Psoas muscle (tissue), 8 donors: Measurements from ENCODE around the gene CCSER2. TPM values are rescaled to one million over a fixed set of nuclear protein-coding genes. Genes with fewer than 3 reads are reported as not detected.

Source experiments
- ATAC-seq, 4 donors: fragments of 200-7000 bp; cut with Tn5 transposase; one replicate each; pipeline ENCODE4 v1.9.1; 2020; ENCODE audit warnings: moderate library complexity in 3 of 4, mild to moderate bottlenecking in 2 of 4
- DNase-seq, 2 donors: peaks; one replicate each; pipeline ENCODE4 v3.0.0-alpha.2; 2020
- H3K27ac ChIP-seq: fragments of 200-600 bp; one replicate; pipeline ENCODE4 v1.8.0; 2022
- H3K27me3 ChIP-seq, 3 donors: fragments of 200-600 bp in 1 of 3; one replicate each; pipeline versions ENCODE4 v1.6.1 to v1.8.0; 2013 to 2022; ENCODE audit warnings: low read length in 2 of 3, mild to moderate bottlenecking in 2 of 3, moderate library complexity in 1 of 3; ENCODE audit not compliant: insufficient read depth in 3 of 3
- H3K36me3 ChIP-seq, 2 donors: fragments of 200-600 bp in 1 of 2; one replicate each; pipeline versions ENCODE4 v1.6.1 to v1.8.0; 2013 to 2022; ENCODE audit warnings: low read depth in 1 of 2, mild to moderate bottlenecking in 1 of 2, moderate library complexity in 1 of 2; ENCODE audit not compliant: insufficient read depth in 1 of 2
- H3K4me1 ChIP-seq: fragments of 200-600 bp; one replicate; pipeline ENCODE4 v1.8.0; 2022
- H3K4me3 ChIP-seq: fragments of 200-600 bp; one replicate; pipeline ENCODE4 v1.8.0; 2022; ENCODE audit warnings: mild to moderate bottlenecking
- H3K9me3 ChIP-seq: fragments of 200-600 bp; one replicate; pipeline ENCODE4 v1.8.0; 2022
- CTCF ChIP-seq: fragments of 200-600 bp; IDR thresholded peaks from one replicate; pipeline ENCODE4 v1.8.0; 2022; ENCODE audit warnings: antibody characterized with exemption
- WGBS, 3 donors: extraction: QIAGEN DNeasy Blood & Tissue Kit; methylation state at CpG; one replicate each; pipeline versions ENCODE4 v1.1.6 to v1.1.7; 2013; 5-methylcytosine and 5-hydroxymethylcytosine counted together
- intact Hi-C, 2 donors: fragments of 100-400 bp; cut with DNase I; formaldehyde crosslinking; loops; one replicate each; pipeline versions ENCODE4 v1.11.0 to v1.14.2; 2022
- polyA plus RNA-seq, 3 donors: library from polyadenylated mRNA; stranded (reverse); fragments of 200-250 nt; gene quantifications; one replicate each; pipeline ENCODE4 v1.2.3, GENCODE V29; 2013
- total RNA-seq, 4 donors: library from RNA; stranded (reverse); fragmentation: NEBNext Ultra II Directional in 2 of 4; extraction: Animal tissue kit (Norgen Biotek cat#: 25700) in 2 of 4; gene quantifications; one replicate each; pipeline versions ENCODE4 v1.2.1 to v1.2.4, GENCODE V29; 2021 to 2023
- donor health status: healthy with polysubstance abuse.
- donor health status: DM: no; HTN: no; CAD: no; lungs with moderate emphysema.
- donor health status: Bipolar disorder and iron deficiency.
- donor health status: healthy.
- donor health status: DM: yes; HTN: yes; CAD: no.
- donor health status: DM: no; HTN: no; CAD: no.
- donor health status: DM: no; HTN: no; CAD: no.
- donor health status: DM: yes; HTN: yes; CAD: no.

CCSER2 gene
- total and polyA plus RNA-seq, 7 donors = 12.5 to 122 (median 65.7) TPM

- H3K4me1 ChIP-seq = peaks cover 17% of the 10 kb centered on the region
- DNase-seq (no peak), ATAC-seq (no peak)
- intact Hi-C loops = no loop called here
- no peaks in the 10 kb centered on the region for H3K27me3 ChIP-seq
- peaks cover 0 to 55% of the 10 kb centered on the region in 2 donors for H3K36me3 ChIP-seq
- no peak overlapping the region for H3K4me3 ChIP-seq
- WGBS, 3 donors = 86 to 92% (median 92%) methylated on average over 3 of the region's 3 CpGs
- TF ChIP-seq CTCF = no peak
- no peak overlapping the region for H3K27ac ChIP-seq
- H3K9me3 ChIP-seq = no peaks in the 10 kb centered on the region
Measured at GRCh38 chr10:84473136-84473535, 144.7 kb downstream of the CCSER2 start.

- no peak for DNase-seq
- no peaks in the 10 kb centered on the region for H3K27me3 ChIP-seq
- TF ChIP-seq CTCF = no peak
- H3K4me1 ChIP-seq = no peaks in the 10 kb centered on the region
- H3K4me3 ChIP-seq = no peak overlapping the region
- ATAC-seq = no peak
- H3K27ac ChIP-seq = no peak overlapping the region
- 85 to 90% (median 85%) methylated on average over 3 of the region's 3 CpGs for WGBS, 3 donors
- H3K9me3 ChIP-seq = no peaks in the 10 kb centered on the region
- H3K36me3 ChIP-seq = peaks cover 5 to 63% of the 10 kb centered on the region in 2 donors
- intact Hi-C loops = no loop called here
Measured at GRCh38 chr10:84477398-84478128, 149.2 kb downstream of the CCSER2 start.

- no peaks in the 10 kb centered on the region for H3K9me3 ChIP-seq
- no peak overlapping the region for H3K4me3 ChIP-seq
- no peak for ATAC-seq
- no peaks in the 10 kb centered on the region for H3K27me3 ChIP-seq
- TF ChIP-seq CTCF = no peak
- no peaks in the 10 kb centered on the region for H3K4me1 ChIP-seq
- no peak overlapping the region for H3K27ac ChIP-seq
- peaks cover 5 to 57% of the 10 kb centered on the region in 2 donors for H3K36me3 ChIP-seq
- intact Hi-C loops = no loop called here
- no peak for DNase-seq
Measured at GRCh38 chr10:84478151-84478550, 149.8 kb downstream of the CCSER2 start.

- DNase-seq (no peak), ATAC-seq (no peak)
- Histone ChIP-seq H3K9me3 (no peaks in the 10 kb centered on the region), H3K27ac (no peak overlapping the region), H3K4me3 (no peak overlapping the region), H3K27me3 (no peaks in the 10 kb centered on the region), H3K4me1 (no peaks in the 10 kb centered on the region), H3K36me3 (peaks cover 5 to 53% of the 10 kb centered on the region in 2 donors)
- WGBS, 3 donors = 96 to 100% (median 97%) methylated on average over 1 of the region's 1 CpG
- no peak for TF ChIP-seq CTCF
- intact Hi-C loops = no loop called here
Measured at GRCh38 chr10:84478679-84479078, 150.3 kb downstream of the CCSER2 start.

GRCh38 chr10:84484541-84484940 is 156.2 kb downstream of the CCSER2 start:
- 92 to 97% (median 94%) methylated on average over 2 of the region's 2 CpGs for WGBS, 3 donors
- no peak overlapping the region for H3K27ac ChIP-seq
- ATAC-seq (no peak), DNase-seq (no peak)
- H3K27me3 ChIP-seq = no peaks in the 10 kb centered on the region
- H3K4me3 ChIP-seq = no peak overlapping the region
- H3K4me1 ChIP-seq = no peaks in the 10 kb centered on the region
- intact Hi-C loops = no loop called here
- peaks cover 0 to 14% of the 10 kb centered on the region in 2 donors for H3K36me3 ChIP-seq
- no peak for TF ChIP-seq CTCF
- H3K9me3 ChIP-seq = peaks cover 3% of the 10 kb centered on the region
